H1 (cell line): ENCODE results near the gene SLC6A6. TPM values are rescaled to one million over a fixed set of nuclear protein-coding genes. Genes with fewer than 3 reads are reported as not detected.

Experiments
- USF2 ChIP-seq: IDR thresholded peaks from 2 replicates; pipeline ENCODE4 v1.6.1; 2011; ENCODE audit warnings: low read length, improper control_type of control experiment
- polyA plus RNA-seq, 7 experiments: library from polyadenylated mRNA; depleted of rRNA in 3 of 7; stranded (reverse) in 5 of 7; unstranded in 2 of 7; fragments of >200 nt in 5 of 7; fragments of 200-250 nt in 2 of 7; gene quantifications; 1 replicate in 5 of 7; 2 replicates in 1 of 7; 4 replicates in 1 of 7; pipeline versions ENCODE4 v1.2.1 to v1.2.3, GENCODE V29; 2011 to 2013; ENCODE audit warnings: missing spikeins in 2 of 7, mixed read lengths in 2 of 7
- total RNA-seq: library from RNA; stranded (reverse); fragmentation: NEBNext Ultra II Directional; extraction: Animal tissue kit (Norgen Biotek cat#: 25700); gene quantifications from 2 replicates; pipeline ENCODE4 v1.2.1, GENCODE V29; 2021

The SLC6A6 gene
- total and polyA plus RNA-seq, 2 of the 8 experiments (the other 6 are each of a cell fraction or from before 2014, with no cell fraction given): 66.2 to 144 TPM

- TF ChIP-seq USF2: no peak
These were observed 84.7 kb downstream of the SLC6A6 start (continued) for GRCh38 chr3:14487086-14487485.
